ENCODE measurements around the gene XXYLT1.

XXYLT1 gene

GRCh38 chr3:195148549-195148948 is 122.4 kb downstream of the XXYLT1 start:
- no peak for DNase-seq

- peak; percentile 69 for DNase-seq
Measured at GRCh38 chr3:195147649-195148080, 123.3 kb downstream of the XXYLT1 start.

- no peak for DNase-seq
Measured at GRCh38 chr3:195146131-195146530, 124.8 kb downstream of the XXYLT1 start.

- no peak for DNase-seq
Measured at GRCh38 chr3:195145579-195145978, 125.4 kb downstream of the XXYLT1 start.

DNA sequence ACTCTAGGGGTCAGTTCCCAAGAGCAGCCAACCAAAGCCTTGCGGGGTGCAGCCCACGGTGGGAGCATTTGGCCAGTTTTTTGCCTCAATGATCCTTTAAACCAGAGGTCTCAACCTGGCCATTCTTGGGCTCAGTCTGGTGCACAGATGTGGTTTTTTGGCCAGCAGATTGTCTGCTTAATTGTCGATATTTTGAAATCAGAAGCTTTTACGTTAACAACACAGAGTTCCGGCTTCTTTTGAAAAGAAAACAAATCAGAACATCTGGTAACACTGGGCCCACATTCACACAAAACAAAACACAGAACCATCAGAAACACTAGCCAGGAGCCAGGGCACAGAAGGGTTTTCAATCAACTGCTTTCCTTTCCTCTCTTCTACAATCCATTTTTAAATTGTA is 127.7 kb downstream of the XXYLT1 start:
- DNase-seq, result no peak

DNA sequence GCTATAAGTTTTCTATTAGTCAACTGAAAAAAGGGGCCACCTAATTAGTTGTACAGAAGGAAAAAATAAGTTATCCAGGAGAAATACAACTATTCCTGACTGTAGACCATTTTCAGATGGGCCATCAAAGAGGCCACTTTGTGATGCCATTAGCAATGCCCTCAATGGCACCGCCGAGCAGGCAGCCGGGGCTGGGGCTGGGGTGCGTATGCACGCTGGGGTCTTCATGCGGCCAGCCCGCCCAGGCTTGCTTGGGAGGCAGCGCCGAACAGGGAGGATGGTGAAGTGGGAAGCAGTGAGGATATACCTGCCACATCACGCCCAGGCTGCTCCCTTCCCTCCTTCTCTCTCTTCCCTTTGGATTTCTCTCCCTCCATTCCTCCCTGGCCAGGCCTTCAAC is 128.4 kb downstream of the XXYLT1 start:
- DNase-seq, result no peak

GRCh38 chr3:195140816-195141793 is 129.9 kb downstream of the XXYLT1 start:
- no peak for DNase-seq

- DNase-seq, result no peak
Measured at GRCh38 chr3:195140410-195140809, 130.5 kb downstream of the XXYLT1 start.

DNA sequence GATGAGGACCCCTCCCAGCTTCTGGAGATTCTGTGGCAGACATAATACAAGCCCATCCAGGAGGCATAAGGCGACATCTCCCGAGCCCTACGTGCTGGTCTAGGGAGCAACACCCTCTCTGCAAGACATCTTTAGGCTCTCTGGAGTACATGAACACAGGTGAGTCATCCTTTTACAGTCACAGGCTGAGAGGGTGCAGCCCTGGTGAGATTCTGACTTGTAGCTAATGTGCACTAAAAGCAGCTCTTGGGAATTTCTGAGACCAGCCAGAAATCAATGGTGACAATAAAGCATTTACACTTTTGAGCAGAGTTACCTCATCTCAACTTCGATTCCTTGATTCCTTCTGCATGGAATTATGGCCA is 131.1 kb downstream of the XXYLT1 start:
- no peak for DNase-seq

- no peak for DNase-seq
Measured at GRCh38 chr3:195139091-195139875, 131.7 kb downstream of the XXYLT1 start.

DNA sequence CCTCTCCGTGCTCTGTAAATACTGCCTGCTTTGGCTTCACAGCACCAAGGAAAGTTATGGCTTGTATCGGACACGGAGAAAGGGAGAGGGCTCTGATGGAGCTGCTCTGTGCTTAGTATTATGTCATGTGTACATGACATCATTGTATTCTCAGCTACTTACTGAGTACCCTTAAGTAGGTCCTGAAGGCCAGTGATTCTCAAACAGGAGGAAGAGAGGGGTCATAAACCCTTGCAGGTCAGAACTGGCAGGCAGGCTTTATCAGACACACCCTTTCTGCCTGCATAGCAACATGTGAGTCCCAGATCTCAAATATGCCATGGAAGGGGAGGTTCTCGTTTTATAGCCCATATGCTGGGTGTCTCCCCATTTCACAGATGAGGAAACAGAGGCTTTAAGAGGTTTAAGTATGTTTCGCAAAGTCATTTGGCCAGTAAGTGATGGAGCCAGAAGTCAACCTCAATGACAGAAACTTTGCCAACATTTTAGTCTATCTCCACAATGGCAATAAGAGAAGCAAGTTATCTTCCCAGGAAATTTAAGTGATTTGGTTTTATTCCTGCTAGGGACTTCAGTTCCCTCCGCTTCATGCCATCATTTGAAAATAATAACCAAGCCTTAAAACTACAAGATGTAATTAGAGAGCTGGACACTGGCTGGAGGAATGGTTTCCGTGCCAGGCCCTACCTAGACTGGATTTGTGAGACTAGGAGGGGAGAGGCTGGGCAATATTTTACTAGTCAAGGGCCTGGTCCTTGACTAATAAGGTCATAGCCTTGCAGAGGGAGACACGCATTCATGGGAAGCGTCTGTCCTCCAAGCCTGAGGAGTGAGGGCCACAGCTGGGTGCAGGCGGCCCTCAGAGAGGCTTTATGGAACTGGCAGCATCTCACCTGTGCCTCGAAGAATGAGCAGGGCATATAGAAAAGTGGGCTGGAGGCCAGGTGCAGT is 133.0 kb downstream of the XXYLT1 start:
- no peak for DNase-seq

- DNase-seq, result no peak
Measured at GRCh38 chr3:195135917-195136316, 135.0 kb downstream of the XXYLT1 start.

DNA sequence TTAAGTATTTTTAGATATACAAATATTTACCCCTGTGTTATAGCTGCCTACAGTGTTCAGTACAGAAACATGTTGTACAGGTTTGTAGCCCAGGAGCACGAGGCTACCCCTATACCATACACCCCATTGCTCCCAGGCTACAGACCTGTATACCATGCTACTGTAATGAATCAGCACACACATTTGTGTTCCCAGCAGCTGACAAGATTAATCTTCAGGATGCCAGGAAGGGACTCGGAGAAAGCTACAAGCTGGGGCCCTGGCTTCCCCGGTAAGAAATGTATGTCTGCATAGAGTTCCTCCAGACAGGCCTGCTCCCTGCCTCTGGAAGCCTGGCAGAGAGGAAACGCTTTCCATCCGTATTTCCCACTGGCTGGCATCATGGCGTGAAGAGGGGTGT is 136.5 kb downstream of the XXYLT1 start:
- DNase-seq, result no peak

DNA sequence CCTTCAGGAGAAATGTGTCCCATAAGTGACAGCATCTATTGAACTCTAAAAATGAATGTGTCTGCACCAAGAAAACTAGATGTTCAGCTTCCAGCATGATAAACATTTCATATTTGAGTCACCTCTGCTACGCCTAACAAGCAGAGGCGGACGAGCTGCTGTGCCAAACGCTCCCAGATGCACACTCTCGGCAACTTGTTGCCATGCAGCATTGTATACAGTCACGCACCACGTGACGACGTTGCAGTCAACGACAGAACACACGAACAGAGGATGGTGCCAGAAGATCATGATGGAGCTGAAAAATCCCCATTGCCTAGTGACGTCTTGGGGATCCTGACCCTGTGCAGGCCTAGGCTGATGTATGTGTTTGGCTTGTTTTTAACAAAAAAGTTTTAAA is 137.5 kb downstream of the XXYLT1 start:
- peak; percentile 85 for DNase-seq

GRCh38 chr3:195133013-195133412 is 137.9 kb downstream of the XXYLT1 start:
- DNase-seq, result no peak

- DNase-seq, result no peak
Measured at GRCh38 chr3:195131176-195131575, 139.8 kb downstream of the XXYLT1 start.

GRCh38 chr3:195129644-195130492 is 141.1 kb downstream of the XXYLT1 start:
- peak; percentile 76 for DNase-seq

DNA sequence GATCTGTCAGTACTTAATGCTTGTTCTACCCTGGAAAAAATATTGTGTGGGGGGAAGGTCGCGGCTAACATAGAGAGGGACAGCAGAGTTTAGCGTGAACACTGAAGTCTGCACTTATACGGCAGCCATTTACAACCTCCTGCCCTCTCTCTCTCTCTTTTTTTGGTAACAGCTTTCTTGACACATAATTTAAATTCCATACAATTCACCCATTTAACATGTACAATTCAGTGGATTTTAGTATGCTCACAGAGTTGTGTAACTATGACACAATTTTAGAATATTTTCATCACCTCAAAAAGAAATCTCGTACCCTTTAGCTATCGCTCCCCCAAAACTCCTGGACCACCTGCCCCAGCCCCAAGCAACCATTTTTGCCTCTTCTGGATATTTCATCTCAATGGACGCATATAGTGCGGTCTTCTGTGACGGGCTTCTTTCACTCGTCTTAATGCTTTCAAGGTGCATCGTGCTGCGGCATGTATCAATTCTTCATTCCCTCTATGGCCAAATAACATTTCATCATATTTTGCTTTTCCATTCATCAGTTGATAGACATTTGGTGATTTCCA is 141.8 kb downstream of the XXYLT1 start:
- DNase-seq, result no peak

- DNase-seq, result peak; percentile 17
Measured at GRCh38 chr3:195128255-195129071, 142.5 kb downstream of the XXYLT1 start.

GRCh38 chr3:195126056-195126605 is 144.8 kb downstream of the XXYLT1 start:
- no peak for DNase-seq

All from activated CD4-positive, alpha-beta T cell treated with anti-CD3 and anti-CD28 coated beads, Interleukin-10, Interleukin-2, amounts not matched to agents 100 ng/mL and 50 ng/mL, durations not matched to agents 16 hours and 8 hours (primary cell).